Activated T-helper 2 cell treated with anti-CD3 and anti-CD28 coated beads, Interferon-gamma antibody, Interleukin-2, Interleukin-4, amounts not matched to agents 10 μg/mL and 5 μg/mL and 100 μg/mL, durations not matched to agents 14 hours and 24 hours and 36 hours (primary cell): ENCODE results near the gene EVA1B. TPM values are rescaled to one million over a fixed set of nuclear protein-coding genes. Genes with fewer than 3 reads are reported as not detected.

ENCODE experiments used
- DNase-seq: peaks from one replicate; pipeline ENCODE4 v3.0.0; 2021; ENCODE audit warnings: low spot score
- H3K27ac Mint-ChIP-seq: one replicate; pipeline ENCODE4 v1.8.0; 2021; ENCODE audit warnings: mixed read lengths
- H3K27me3 Mint-ChIP-seq: one replicate; pipeline ENCODE4 v1.8.0; 2021; ENCODE audit warnings: low read depth, mixed read lengths
- H3K36me3 Mint-ChIP-seq: one replicate; pipeline ENCODE4 v1.8.0; 2021; ENCODE audit warnings: low read depth, mixed read lengths
- H3K4me1 Mint-ChIP-seq: one replicate; pipeline ENCODE4 v1.8.0; 2021; ENCODE audit warnings: low read depth, mixed read lengths
- H3K4me3 Mint-ChIP-seq: one replicate; pipeline ENCODE4 v1.8.0; 2021; ENCODE audit warnings: low read depth, mild to moderate bottlenecking, moderate library complexity, mixed read lengths
- H3K9me3 Mint-ChIP-seq: one replicate; pipeline ENCODE4 v1.8.0; 2021; ENCODE audit warnings: mixed read lengths
- intact Hi-C: fragments of 100-400 bp; cut with micrococcal nuclease; formaldehyde crosslinking; loops from one replicate; pipeline ENCODE4 v1.15.1; 2023
- total RNA-seq: library from RNA; stranded (reverse); gene quantifications from 2 replicates; pipeline ENCODE4 v1.2.3, GENCODE V29; 2022

Gene EVA1B
- total RNA-seq, 1 donor from 2014 or later = 10.7 TPM

GRCh38 chr1:36341626-36342320 is 18.3 kb upstream of the EVA1B start:
- Mint-ChIP-seq H3K9me3 (no peaks in the 10 kb centered on the region), H3K27me3 (no peaks in the 10 kb centered on the region), H3K27ac (no peak overlapping the region), H3K4me3 (no peak overlapping the region), H3K36me3 (peaks cover 24% of the 10 kb centered on the region), H3K4me1 (peaks cover 5% of the 10 kb centered on the region)
- intact Hi-C loops = loop anchor here (1.0 kb wide), 2 partner anchors 27 to 79 kb away; no protein-coding TSS in a partner anchor
- no peak for DNase-seq

GRCh38 chr1:36339615-36340014 is 16.2 kb upstream of the EVA1B start:
- intact Hi-C loops = no loop called here
- no peak overlapping the region for H3K27ac Mint-ChIP-seq

GRCh38 chr1:36339215-36339614 is 15.8 kb upstream of the EVA1B start:
- intact Hi-C loops = no loop called here
- H3K27ac Mint-ChIP-seq = no peak overlapping the region

More at GRCh38 chr1:36339615-36340014, 16.2 kb upstream of the EVA1B start:
- no peak for DNase-seq
- Mint-ChIP-seq H3K9me3 (no peaks in the 10 kb centered on the region), H3K4me3 (no peak overlapping the region), H3K36me3 (peaks cover 16% of the 10 kb centered on the region), H3K27me3 (no peaks in the 10 kb centered on the region), H3K4me1 (peaks cover 5% of the 10 kb centered on the region)

GRCh38 chr1:36337830-36338229 is 14.4 kb upstream of the EVA1B start:
- no peaks in the 10 kb centered on the region for H3K9me3 Mint-ChIP-seq
- no peak for DNase-seq
- H3K36me3 Mint-ChIP-seq = peaks cover 10% of the 10 kb centered on the region
- peaks cover 5% of the 10 kb centered on the region for H3K4me1 Mint-ChIP-seq
- H3K27ac Mint-ChIP-seq = no peak overlapping the region
- H3K4me3 Mint-ChIP-seq = no peak overlapping the region
- H3K27me3 Mint-ChIP-seq = peaks cover under 1% of the 10 kb centered on the region
- intact Hi-C loops = no loop called here

More at GRCh38 chr1:36339215-36339614, 15.8 kb upstream of the EVA1B start:
- no peaks in the 10 kb centered on the region for H3K9me3 Mint-ChIP-seq
- H3K4me3 Mint-ChIP-seq = no peak overlapping the region
- H3K36me3 Mint-ChIP-seq = peaks cover 12% of the 10 kb centered on the region
- no peaks in the 10 kb centered on the region for H3K27me3 Mint-ChIP-seq
- no peak for DNase-seq
- peaks cover 5% of the 10 kb centered on the region for H3K4me1 Mint-ChIP-seq

GRCh38 chr1:36330940-36331339 is 7.5 kb upstream of the EVA1B start:
- no peak overlapping the region for H3K4me3 Mint-ChIP-seq
- no peak for DNase-seq
- peaks cover 4% of the 10 kb centered on the region for H3K4me1 Mint-ChIP-seq
- intact Hi-C loops = no loop called here
- peaks cover 20% of the 10 kb centered on the region for H3K27me3 Mint-ChIP-seq
- no peaks in the 10 kb centered on the region for H3K36me3 Mint-ChIP-seq
- H3K27ac Mint-ChIP-seq = no peak overlapping the region
- H3K9me3 Mint-ChIP-seq = no peaks in the 10 kb centered on the region

- peaks cover 4% of the 10 kb centered on the region for H3K4me1 Mint-ChIP-seq
- H3K4me3 Mint-ChIP-seq = no peak overlapping the region
- intact Hi-C loops = no loop called here
- no peak overlapping the region for H3K27ac Mint-ChIP-seq
- no peaks in the 10 kb centered on the region for H3K9me3 Mint-ChIP-seq
- H3K36me3 Mint-ChIP-seq = no peaks in the 10 kb centered on the region
- peaks cover 20% of the 10 kb centered on the region for H3K27me3 Mint-ChIP-seq
- DNase-seq = no peak
Observed at GRCh38 chr1:36329817-36330216, 6.4 kb upstream of the EVA1B start.

GRCh38 chr1:36328713-36329112 is 5.3 kb upstream of the EVA1B start:
- Mint-ChIP-seq H3K9me3 (no peaks in the 10 kb centered on the region), H3K27me3 (peaks cover 20% of the 10 kb centered on the region), H3K4me1 (peaks cover 14% of the 10 kb centered on the region), H3K27ac (no peak overlapping the region), H3K4me3 (no peak overlapping the region), H3K36me3 (no peaks in the 10 kb centered on the region)
- DNase-seq = no peak
- intact Hi-C loops = no loop called here

- DNase-seq = no peak
- no peaks in the 10 kb centered on the region for H3K36me3 Mint-ChIP-seq
Observed at GRCh38 chr1:36328088-36328480, 4.6 kb upstream of the EVA1B start.

GRCh38 chr1:36327421-36328087 is 4.1 kb upstream of the EVA1B start:
- Mint-ChIP-seq H3K4me1 (peaks cover 14% of the 10 kb centered on the region), H3K27me3 (peaks cover 17% of the 10 kb centered on the region), H3K27ac (no peak overlapping the region), H3K9me3 (no peaks in the 10 kb centered on the region), H3K36me3 (no peaks in the 10 kb centered on the region), H3K4me3 (no peak overlapping the region)
- intact Hi-C loops = no loop called here
- no peak for DNase-seq

More at GRCh38 chr1:36328088-36328480, 4.6 kb upstream of the EVA1B start:
- intact Hi-C loops = no loop called here
- Mint-ChIP-seq H3K27me3 (peaks cover 20% of the 10 kb centered on the region), H3K4me1 (peaks cover 14% of the 10 kb centered on the region), H3K27ac (no peak overlapping the region), H3K4me3 (no peak overlapping the region), H3K9me3 (no peaks in the 10 kb centered on the region)

- DNase-seq = no peak
- peaks cover 8% of the 10 kb centered on the region for H3K27me3 Mint-ChIP-seq
- peaks cover 4% of the 10 kb centered on the region for H3K36me3 Mint-ChIP-seq
- no peak overlapping the region for H3K27ac Mint-ChIP-seq
- H3K9me3 Mint-ChIP-seq = no peaks in the 10 kb centered on the region
- peaks cover 17% of the 10 kb centered on the region for H3K4me1 Mint-ChIP-seq
- H3K4me3 Mint-ChIP-seq = no peak overlapping the region
- intact Hi-C loops = no loop called here
Observed at GRCh38 chr1:36326499-36326898, 3.1 kb upstream of the EVA1B start.

GRCh38 chr1:36324353-36324703 is 883 bp upstream of the EVA1B start:
- intact Hi-C loops = loop anchor here (5.0 kb wide), 1 partner anchor 43 kb away; no protein-coding TSS in a partner anchor
- H3K4me1 Mint-ChIP-seq = peaks cover 22% of the 10 kb centered on the region
- no peaks in the 10 kb centered on the region for H3K9me3 Mint-ChIP-seq
- H3K27me3 Mint-ChIP-seq = no peaks in the 10 kb centered on the region
- H3K36me3 Mint-ChIP-seq = peaks cover 4% of the 10 kb centered on the region
- H3K4me3 Mint-ChIP-seq = peak overlapping the region; percentile 75
- DNase-seq = no peak
- no peak overlapping the region for H3K27ac Mint-ChIP-seq

- H3K27me3 Mint-ChIP-seq = no peaks in the 10 kb centered on the region
- H3K9me3 Mint-ChIP-seq = no peaks in the 10 kb centered on the region
- H3K4me1 Mint-ChIP-seq = peaks cover 22% of the 10 kb centered on the region
- DNase-seq = peak; percentile 26
- intact Hi-C loops = loop anchor here (1.0 to 5.0 kb wide), 2 partner anchors 17 to 44 kb away; partner anchors contain the start of gene SH3D21
- peak overlapping the region; percentile 74 for H3K4me3 Mint-ChIP-seq
- H3K36me3 Mint-ChIP-seq = peaks cover 4% of the 10 kb centered on the region
- H3K27ac Mint-ChIP-seq = peak overlapping the region; percentile 55
Observed at GRCh38 chr1:36322786-36323635, 434 bp downstream of the EVA1B start.
